ENCODE measurements around the gene ELMO1. TPM values are rescaled to one million over a fixed set of nuclear protein-coding genes. Genes with fewer than 3 reads are reported as not detected.

The ELMO1 gene
- polyA plus RNA-seq, 2 of the 4 experiments (the other 2 are of a cell fraction) = 2.3 to 6.1 TPM

DNA sequence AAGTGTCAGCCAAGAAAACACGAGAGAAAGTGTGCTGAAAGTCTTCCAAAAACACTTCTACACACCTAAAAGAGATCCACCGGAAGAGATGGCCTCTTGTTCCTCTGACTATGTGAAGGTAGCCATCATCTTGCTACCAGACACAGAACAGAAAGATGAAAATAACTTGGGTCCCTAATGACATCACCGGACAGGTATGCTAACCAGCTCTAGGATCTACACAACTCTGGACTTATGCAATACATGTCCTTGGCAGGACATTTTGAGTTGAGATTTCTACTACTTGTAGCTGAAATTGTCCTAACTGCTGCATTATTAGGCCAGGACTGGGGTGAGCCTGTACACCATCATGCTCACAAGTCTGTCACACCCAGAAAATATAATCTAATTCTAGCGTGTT is 358.7 kb downstream of the ELMO1 start:
- ChIA-PET CTCF (no interaction called here), POLR2A (no interaction called here)
- DNase-seq (ENCODE audit: low read depth in 1 of 2, low spot score in 1 of 2) (no peak), FAIRE-seq (no peak), ATAC-seq (no peak)
- Histone ChIP-seq H3K4me3 (no peak overlapping the region), H3K27ac (no peak overlapping the region), H3K4me2 (no peak overlapping the region), H3K4me1 (no peaks in the 10 kb centered on the region), H3K9me3 (no peaks in the 10 kb centered on the region)
- WGBS (ENCODE audit: missing lambda C conversion rate) = 57% methylated on average over 4 of the region's 4 CpGs
- TF ChIP-seq, protein P1, sequence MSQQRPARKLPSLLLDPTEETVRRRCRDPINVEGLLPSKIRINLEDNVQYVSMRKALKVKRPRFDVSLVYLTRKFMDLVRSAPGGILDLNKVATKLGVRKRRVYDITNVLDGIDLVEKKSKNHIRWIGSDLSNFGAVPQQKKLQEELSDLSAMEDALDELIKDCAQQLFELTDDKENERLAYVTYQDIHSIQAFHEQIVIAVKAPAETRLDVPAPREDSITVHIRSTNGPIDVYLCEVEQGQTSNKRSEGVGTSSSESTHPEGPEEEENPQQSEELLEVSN (IDR thresholded peaks at IDR 0.05; ENCODE audit: borderline replicate concordance, low read depth) = no peak
- TF ChIP-seq MYC (IDR thresholded peaks at IDR 0.05; ENCODE audit: borderline replicate concordance, low read length) (no peak), POLR2AphosphoS2 (conservative IDR thresholded peaks at IDR 0.05; ENCODE audit: low read length) (no peak), CBX2 (IDR thresholded peaks at IDR 0.05; ENCODE audit: borderline replicate concordance, low read depth) (no peak), HMGXB4 (CRISPR knock-in tag; IDR thresholded peaks at IDR 0.05; ENCODE audit: borderline replicate concordance) (no peak), HOXB5 (CRISPR knock-in tag; IDR thresholded peaks at IDR 0.05) (no peak), NPAS2 (CRISPR knock-in tag; IDR thresholded peaks at IDR 0.05; ENCODE audit: borderline replicate concordance) (no peak), ZC3H11A (IDR thresholded peaks at IDR 0.05) (no peak), RAD21 (conservative IDR thresholded peaks at IDR 0.05 in 1 of 2, IDR thresholded peaks at IDR 0.05 in 1 of 2) (no peak), MAFK (IDR thresholded peaks at IDR 0.05; ENCODE audit: partially characterized antibody) (no peak), EHMT2 (IDR thresholded peaks at IDR 0.05; ENCODE audit: low read depth) (no peak), FOXS1 (CRISPR knock-in tag; IDR thresholded peaks at IDR 0.05) (no peak), EP300 (IDR thresholded peaks at IDR 0.05) (no peak), KDM1A (IDR thresholded peaks at IDR 0.05; ENCODE audit: low read depth) (no peak), ZFP36 (IDR thresholded peaks at IDR 0.05; ENCODE audit: borderline replicate concordance, partially characterized antibody) (no peak), HOXA7 (CRISPR knock-in tag; IDR thresholded peaks at IDR 0.05) (no peak)
- TF ChIP-seq, protein P2, sequence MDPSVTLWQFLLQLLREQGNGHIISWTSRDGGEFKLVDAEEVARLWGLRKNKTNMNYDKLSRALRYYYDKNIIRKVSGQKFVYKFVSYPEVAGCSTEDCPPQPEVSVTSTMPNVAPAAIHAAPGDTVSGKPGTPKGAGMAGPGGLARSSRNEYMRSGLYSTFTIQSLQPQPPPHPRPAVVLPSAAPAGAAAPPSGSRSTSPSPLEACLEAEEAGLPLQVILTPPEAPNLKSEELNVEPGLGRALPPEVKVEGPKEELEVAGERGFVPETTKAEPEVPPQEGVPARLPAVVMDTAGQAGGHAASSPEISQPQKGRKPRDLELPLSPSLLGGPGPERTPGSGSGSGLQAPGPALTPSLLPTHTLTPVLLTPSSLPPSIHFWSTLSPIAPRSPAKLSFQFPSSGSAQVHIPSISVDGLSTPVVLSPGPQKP (IDR thresholded peaks at IDR 0.05; ENCODE audit: low read depth, low read length) = no peak
- TF ChIP-seq, protein P3, sequence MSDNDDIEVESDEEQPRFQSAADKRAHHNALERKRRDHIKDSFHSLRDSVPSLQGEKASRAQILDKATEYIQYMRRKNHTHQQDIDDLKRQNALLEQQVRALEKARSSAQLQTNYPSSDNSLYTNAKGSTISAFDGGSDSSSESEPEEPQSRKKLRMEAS (IDR thresholded peaks at IDR 0.05) = no peak

DNA sequence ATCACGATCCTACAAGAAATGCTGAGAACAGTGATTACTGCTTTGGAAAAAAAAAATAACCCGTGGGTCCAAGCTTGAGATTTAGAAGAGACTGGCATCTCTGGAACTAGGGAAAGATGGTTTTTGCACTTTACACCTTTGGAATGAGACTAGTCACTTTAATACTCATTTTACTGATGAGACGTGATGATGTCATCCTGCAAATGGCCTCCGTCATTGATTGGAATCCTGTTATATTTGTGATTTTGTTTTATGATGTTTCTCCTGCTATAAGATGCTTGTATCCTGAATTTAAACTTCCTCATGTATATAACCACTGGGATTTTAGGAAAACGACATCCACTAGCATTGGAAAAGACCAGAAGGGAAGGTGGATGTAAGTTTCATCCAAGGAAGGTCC is 363.1 kb downstream of the ELMO1 start:
- CTCF ChIA-PET = interaction anchor here (1.7 kb wide), 1 partner anchor 10 kb away, joined by 6 read pairs; no protein-coding TSS in a partner anchor
- FAIRE-seq = no peak
- H3K9me3 ChIP-seq = no peaks in the 10 kb centered on the region
- TF ChIP-seq CTCF (IDR thresholded peaks at IDR 0.05) (no peak), EHMT2 (IDR thresholded peaks at IDR 0.05; ENCODE audit: low read depth) (no peak), HEYL (CRISPR knock-in tag; IDR thresholded peaks at IDR 0.05) (no peak), NPAS2 (CRISPR knock-in tag; IDR thresholded peaks at IDR 0.05; ENCODE audit: borderline replicate concordance) (no peak), POLR2A (IDR thresholded peaks at IDR 0.05; ENCODE audit: low read length) (no peak), JUN (IDR thresholded peaks at IDR 0.05) (no peak), ZNF302 (CRISPR knock-in tag; IDR thresholded peaks at IDR 0.05) (no peak), CHD4 (IDR thresholded peaks at IDR 0.05; ENCODE audit: borderline replicate concordance) (no peak), FOSB (CRISPR knock-in tag; IDR thresholded peaks at IDR 0.05) (no peak), CBX2 (IDR thresholded peaks at IDR 0.05; ENCODE audit: borderline replicate concordance, low read depth) (no peak), EP300 (IDR thresholded peaks at IDR 0.05) (no peak), ZSCAN20 (CRISPR knock-in tag; IDR thresholded peaks at IDR 0.05) (no peak), BHLHE40 (IDR thresholded peaks at IDR 0.05; ENCODE audit: low read depth, low read length) (no peak), CHD2 (IDR thresholded peaks at IDR 0.05; ENCODE audit: low read length, partially characterized antibody) (no peak), CEBPB (IDR thresholded peaks at IDR 0.05) (no peak), HMGXB4 (CRISPR knock-in tag; IDR thresholded peaks at IDR 0.05; ENCODE audit: borderline replicate concordance) (no peak), CBX8 (IDR thresholded peaks at IDR 0.05) (no peak), ESRRA (IDR thresholded peaks at IDR 0.05; ENCODE audit: borderline replicate concordance, low read length) (no peak)

More for the DNA sequence above, 363.1 kb downstream of the ELMO1 start:
- POLR2A ChIA-PET = no interaction called here
- H3K27ac ChIP-seq = no peak overlapping the region
- WGBS (ENCODE audit: missing lambda C conversion rate) = 57% methylated on average over 5 of the region's 5 CpGs
- H3K4me1 ChIP-seq = peaks cover 12% of the 10 kb centered on the region; the same call in 1 of the 3 replicates
- DNase-seq (ENCODE audit: low read depth in 1 of 2, low spot score in 1 of 2) = no peak
- H3K4me2 ChIP-seq = no peak overlapping the region
- ATAC-seq = no peak
- no peak overlapping the region for H3K4me3 ChIP-seq

Data from A549 (cell line).